SH-SY5Y (cell line): ENCODE measurements around the gene ACY1.

Experiments used
- GATA2 ChIP-seq: IDR thresholded peaks from 2 replicates; pipeline ENCODE4 v1.6.1; 2011; ENCODE audit warnings: mild to moderate bottlenecking, low read depth, low read length
- GATA3 ChIP-seq: IDR thresholded peaks from 2 replicates; pipeline ENCODE4 v1.6.1; 2011; ENCODE audit warnings: low read depth, mild to moderate bottlenecking, low read length, moderate library complexity

ACY1 gene

GRCh38 chr3:51942603-51943450 is 40.5 kb upstream of the ACY1 start:
- no peak for TF ChIP-seq GATA3
- TF ChIP-seq GATA2 = no peak

- TF ChIP-seq GATA3 (no peak), GATA2 (no peak)
These were observed 39.6 kb upstream of the ACY1 start for GRCh38 chr3:51943451-51944391.

GRCh38 chr3:51944451-51945021 is 38.8 kb upstream of the ACY1 start:
- no peak for TF ChIP-seq GATA2
- no peak for TF ChIP-seq GATA3

- TF ChIP-seq GATA3 (no peak), GATA2 (no peak)
These were observed 38.1 kb upstream of the ACY1 start for GRCh38 chr3:51945031-51945840.

GRCh38 chr3:51945926-51946705 is 37.2 kb upstream of the ACY1 start:
- no peak for TF ChIP-seq GATA2
- no peak for TF ChIP-seq GATA3

- TF ChIP-seq GATA2 (no peak), GATA3 (no peak)
These were observed 36.5 kb upstream of the ACY1 start for GRCh38 chr3:51946796-51947195.

- no peak for TF ChIP-seq GATA2
- no peak for TF ChIP-seq GATA3
These were observed 36.0 kb upstream of the ACY1 start for GRCh38 chr3:51947215-51947900.

GRCh38 chr3:51948016-51948580 is 35.2 kb upstream of the ACY1 start:
- TF ChIP-seq GATA3 (no peak), GATA2 (no peak)

GRCh38 chr3:51949121-51949520 is 34.2 kb upstream of the ACY1 start:
- TF ChIP-seq GATA2 (no peak), GATA3 (no peak)

GRCh38 chr3:51950899-51951298 is 32.4 kb upstream of the ACY1 start:
- TF ChIP-seq GATA2 (no peak), GATA3 (no peak)

- TF ChIP-seq GATA2 = no peak
- no peak for TF ChIP-seq GATA3
These were observed 29.9 kb upstream of the ACY1 start for GRCh38 chr3:51953445-51953844.

GRCh38 chr3:51954105-51954504 is 29.2 kb upstream of the ACY1 start:
- no peak for TF ChIP-seq GATA2
- no peak for TF ChIP-seq GATA3
